Measurements from ENCODE around the gene HYAL3. TPM values are rescaled to one million over a fixed set of nuclear protein-coding genes. Genes with fewer than 3 reads are reported as not detected.

Gene HYAL3, protein sequence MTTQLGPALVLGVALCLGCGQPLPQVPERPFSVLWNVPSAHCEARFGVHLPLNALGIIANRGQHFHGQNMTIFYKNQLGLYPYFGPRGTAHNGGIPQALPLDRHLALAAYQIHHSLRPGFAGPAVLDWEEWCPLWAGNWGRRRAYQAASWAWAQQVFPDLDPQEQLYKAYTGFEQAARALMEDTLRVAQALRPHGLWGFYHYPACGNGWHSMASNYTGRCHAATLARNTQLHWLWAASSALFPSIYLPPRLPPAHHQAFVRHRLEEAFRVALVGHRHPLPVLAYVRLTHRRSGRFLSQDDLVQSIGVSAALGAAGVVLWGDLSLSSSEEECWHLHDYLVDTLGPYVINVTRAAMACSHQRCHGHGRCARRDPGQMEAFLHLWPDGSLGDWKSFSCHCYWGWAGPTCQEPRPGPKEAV
- total RNA-seq = 1 to 10 TPM; 7.7 to 8.4 TPM
- polyA plus RNA-seq = 3.6 TPM

- peak within 1 kb of the TSS; percentile 93 to 98 (median 95) for H3K4me3 Mint-ChIP-seq
- H3K4me1 Mint-ChIP-seq = peaks cover 21 to 50% (median 22%) of the 10 kb centered on the region in 3 donors
- CTCF ChIA-PET = interaction anchor here (0.5 to 3.0 kb wide), 17 partner anchors 10 to 107 kb away, joined by 3 to 16 read pairs (median 5); partner anchors contain the start of genes CYB561D2, HYAL2 and NPRL2
- H3K9me3 Mint-ChIP-seq = no peaks in the 10 kb centered on the region
- peak within 1 kb of the TSS; percentile 97 to 100 (median 99) for H3K27ac Mint-ChIP-seq
- H3K27me3 Mint-ChIP-seq = no peaks in the 10 kb centered on the region
- H3K36me3 Mint-ChIP-seq = peaks cover 0 to 14% (median 0%) of the 10 kb centered on the region in 3 donors
- H3K27ac ChIP-seq (ENCODE audit: low read depth, low read length) = peak within 1 kb of the TSS; percentile 96
- no peaks in the 10 kb centered on the region for H3K27me3 ChIP-seq (ENCODE audit: insufficient read depth, low read length, poor library complexity, severe bottlenecking)
- DNase-seq = peak; percentile 98 to 100 (median 99)
- POLR2A ChIA-PET = interaction anchor here (0.5 to 2.2 kb wide), 14 partner anchors 18 to 1084 kb away, joined by 3 to 31 read pairs (median 4); partner anchors contain the start of genes CYB561D2, NPRL2, RASSF1 and TUSC2
- no peaks in the 10 kb centered on the region for H3K36me3 ChIP-seq (ENCODE audit: insufficient read depth, low read length)
- H3K4me3 ChIP-seq (ENCODE audit: low read length) = peak within 1 kb of the TSS; percentile 89
- peaks cover 25% of the 10 kb centered on the region for H3K4me1 ChIP-seq (ENCODE audit: insufficient read depth, low read length)
- H3K9me3 ChIP-seq (ENCODE audit: low read length) = no peaks in the 10 kb centered on the region
These were observed at the start of gene HYAL3, which contains the start of gene NAA80 for GRCh38 chr3:50298836-50299637. Gene HYAL3, minus strand, starts transcription at chr3:50299405. Its CDS starts 3,803 bp downstream, at chr3:50295602. Gene NAA80, minus strand, starts transcription at chr3:50299405. Its CDS starts 1,942 bp downstream, at chr3:50297463.

DNA sequence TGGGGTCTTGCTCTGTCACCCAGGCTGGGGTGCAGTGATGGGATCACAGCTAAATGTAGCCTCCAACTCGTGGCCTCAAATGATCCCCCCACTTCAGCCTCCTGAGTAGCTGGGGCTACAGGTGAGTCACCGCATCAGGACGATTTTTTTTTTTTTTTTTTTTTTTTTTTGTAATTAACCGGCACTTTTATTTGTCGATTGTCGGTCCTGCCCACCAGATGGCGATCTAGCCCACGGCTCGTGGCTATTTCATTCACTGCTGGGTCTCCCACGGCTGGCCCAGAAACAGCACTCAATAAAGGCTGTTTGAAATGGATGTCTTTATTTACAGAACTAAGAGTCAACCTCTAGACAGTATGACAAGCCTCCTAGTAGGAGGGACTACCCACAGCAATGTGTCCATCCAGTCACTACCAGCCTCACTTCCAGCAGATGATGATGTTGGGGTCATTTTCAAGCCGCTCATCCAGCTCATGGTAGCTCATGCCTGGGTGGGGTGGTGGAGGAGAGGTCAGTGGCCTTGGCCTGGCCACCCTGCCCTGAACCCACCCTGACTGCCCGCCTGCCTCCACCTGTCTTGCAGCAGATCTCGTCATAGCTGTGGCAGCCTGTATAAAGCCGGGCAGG lies 48.1 kb upstream of the HYAL3 start:
- peaks cover 21% of the 10 kb centered on the region for H3K36me3 ChIP-seq (ENCODE audit: insufficient read depth, low read length)
- DNase-seq = peak; percentile 62 to 87 (median 73)
- Mint-ChIP-seq H3K4me3 (peak overlapping the region in 6 of 7 donors; percentile 15 to 87 (median 48)), H3K36me3 (peaks cover 0 to 34% (median 3%) of the 10 kb centered on the region in 3 donors), H3K27ac (peak overlapping the region; percentile 68 to 96 (median 81)), H3K27me3 (no peaks in the 10 kb centered on the region), H3K9me3 (no peaks in the 10 kb centered on the region), H3K4me1 (peaks cover 53 to 87% (median 63%) of the 10 kb centered on the region in 3 donors)
- H3K4me3 ChIP-seq (ENCODE audit: low read length) = no peak overlapping the region
- H3K27ac ChIP-seq (ENCODE audit: low read depth, low read length) = no peak overlapping the region
- H3K4me1 ChIP-seq (ENCODE audit: insufficient read depth, low read length) = peaks cover 65% of the 10 kb centered on the region
- no peaks in the 10 kb centered on the region for H3K9me3 ChIP-seq (ENCODE audit: low read length)
- CTCF ChIA-PET = interaction anchor here (0.7 to 9.6 kb wide), 29 partner anchors 9 to 268 kb away, joined by 3 to 103 read pairs (median 4); partner anchors contain the start of genes C3orf18, HEMK1, HYAL2 and HYAL3
- H3K27me3 ChIP-seq (ENCODE audit: insufficient read depth, low read length, poor library complexity, severe bottlenecking) = no peaks in the 10 kb centered on the region
- POLR2A ChIA-PET = interaction anchor here (0.6 to 3.5 kb wide), 9 partner anchors 10 to 978 kb away, joined by 3 to 27 read pairs (median 7); no protein-coding TSS in a partner anchor

DNA sequence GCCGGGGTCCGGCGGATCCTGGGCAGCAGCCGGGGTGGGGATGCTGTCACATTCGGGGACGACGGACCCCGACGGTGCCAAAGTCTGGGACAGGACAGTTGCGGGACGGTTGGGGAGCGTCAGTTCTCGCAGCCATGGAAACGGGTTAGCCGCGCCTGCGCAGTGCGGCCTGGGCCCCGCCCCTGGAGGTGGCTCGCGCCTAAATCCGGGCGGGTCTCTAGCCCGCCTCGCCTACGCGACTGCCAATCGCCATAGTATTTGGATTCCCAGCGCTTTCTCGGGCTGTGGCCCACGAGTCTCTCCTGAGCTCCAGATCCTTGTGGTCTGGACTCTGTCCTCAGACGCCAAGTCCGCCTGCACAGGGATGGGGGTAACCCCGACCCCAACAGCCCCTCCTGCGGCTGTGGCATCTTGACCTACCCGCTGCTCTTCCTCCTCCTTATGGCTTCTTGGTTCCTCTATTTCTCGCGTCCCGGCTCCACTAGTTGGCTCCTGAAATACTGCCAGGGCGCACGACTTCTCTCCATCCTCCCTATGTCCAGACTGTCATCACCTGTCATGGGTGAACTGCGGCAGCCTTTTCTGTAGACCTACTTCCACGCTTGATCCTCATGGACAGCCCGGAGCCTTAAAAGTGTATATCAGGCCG lies 46.5 kb upstream of the HYAL3 start, which contains the start of gene ZMYND10:
TSS of gene ZMYND10 (minus strand) at position 147 of the 649 bp plus-strand sequence. CDS start 153 bp downstream, outside the sequence.
- peaks cover 66% of the 10 kb centered on the region for H3K4me1 ChIP-seq (ENCODE audit: insufficient read depth, low read length)
- peak within 1 kb of the TSS; percentile 39 to 86 (median 70) for H3K4me3 Mint-ChIP-seq
- peak; percentile 65 to 83 (median 70) for DNase-seq
- no peaks in the 10 kb centered on the region for H3K27me3 ChIP-seq (ENCODE audit: insufficient read depth, low read length, poor library complexity, severe bottlenecking)
- CTCF ChIA-PET = interaction anchor here (1.0 to 9.6 kb wide), 5 partner anchors 8 to 227 kb away, joined by 3 to 103 read pairs (median 4); partner anchors contain the start of gene RASSF1
- POLR2A ChIA-PET = interaction anchor here (3.5 kb wide), 1 partner anchor 9 kb away, joined by 27 read pairs; no protein-coding TSS in a partner anchor
- no peaks in the 10 kb centered on the region for H3K27me3 Mint-ChIP-seq
- peaks cover 0 to 31% (median 3%) of the 10 kb centered on the region in 3 donors for H3K36me3 Mint-ChIP-seq
- no peaks in the 10 kb centered on the region for H3K9me3 ChIP-seq (ENCODE audit: low read length)
- no peaks in the 10 kb centered on the region for H3K9me3 Mint-ChIP-seq
- peaks cover 21% of the 10 kb centered on the region for H3K36me3 ChIP-seq (ENCODE audit: insufficient read depth, low read length)
- peak within 1 kb of the TSS in 6 of 8 donors; percentile 19 to 92 (median 72) for H3K27ac Mint-ChIP-seq
- H3K27ac ChIP-seq (ENCODE audit: low read depth, low read length) = no peak within 1 kb of the TSS
- peak within 1 kb of the TSS; percentile 56 for H3K4me3 ChIP-seq (ENCODE audit: low read length)
- peaks cover 55 to 87% (median 63%) of the 10 kb centered on the region in 3 donors for H3K4me1 Mint-ChIP-seq

- H3K4me3 ChIP-seq (ENCODE audit: low read length) = peak overlapping the region; percentile 56
- no peak overlapping the region for H3K27ac ChIP-seq (ENCODE audit: low read depth, low read length)
- Mint-ChIP-seq H3K27me3 (no peaks in the 10 kb centered on the region), H3K9me3 (no peaks in the 10 kb centered on the region), H3K4me3 (peak overlapping the region in 1 of 7 donors; percentile 18), H3K27ac (peak overlapping the region in 1 of 8 donors; percentile 27), H3K36me3 (peaks cover 0 to 24% (median 3%) of the 10 kb centered on the region in 3 donors), H3K4me1 (peaks cover 49 to 83% (median 58%) of the 10 kb centered on the region in 3 donors)
- CTCF ChIA-PET = interaction anchor here (1.0 to 9.6 kb wide), 3 partner anchors 7 to 150 kb away, joined by 3 to 103 read pairs (median 4); partner anchors contain the start of gene RASSF1
- DNase-seq = no peak
- POLR2A ChIA-PET = interaction anchor here (3.5 kb wide), 1 partner anchor 8 kb away, joined by 27 read pairs; no protein-coding TSS in a partner anchor
- H3K27me3 ChIP-seq (ENCODE audit: insufficient read depth, low read length, poor library complexity, severe bottlenecking) = no peaks in the 10 kb centered on the region
- no peaks in the 10 kb centered on the region for H3K9me3 ChIP-seq (ENCODE audit: low read length)
- H3K36me3 ChIP-seq (ENCODE audit: insufficient read depth, low read length) = peaks cover 21% of the 10 kb centered on the region
- H3K4me1 ChIP-seq (ENCODE audit: insufficient read depth, low read length) = peaks cover 65% of the 10 kb centered on the region
These were observed 45.8 kb upstream of the HYAL3 start for GRCh38 chr3:50345008-50345407.

GRCh38 chr3:50342813-50343633 lies 43.8 kb upstream of the HYAL3 start:
- ChIA-PET CTCF (interaction anchor here (0.9 to 2.4 kb wide), 6 partner anchors 11 to 200 kb away, joined by 3 to 7 read pairs (median 4); no protein-coding TSS in a partner anchor), POLR2A (interaction anchor here (1.1 kb wide), 1 partner anchor 225 kb away, joined by 3 read pairs; the partner anchor contains the start of gene C3orf18)
- peak overlapping the region in 6 of 8 donors; percentile 37 to 92 (median 80) for H3K27ac Mint-ChIP-seq
- peaks cover 0 to 2% of the 10 kb centered on the region in 2 donors for H3K27me3 Mint-ChIP-seq
- Histone ChIP-seq H3K27me3 (ENCODE audit: insufficient read depth, low read length, poor library complexity, severe bottlenecking) (no peaks in the 10 kb centered on the region), H3K9me3 (ENCODE audit: low read length) (no peaks in the 10 kb centered on the region), H3K4me1 (ENCODE audit: insufficient read depth, low read length) (peaks cover 62% of the 10 kb centered on the region), H3K36me3 (ENCODE audit: insufficient read depth, low read length) (peaks cover 8% of the 10 kb centered on the region), H3K4me3 (ENCODE audit: low read length) (no peak overlapping the region), H3K27ac (ENCODE audit: low read depth, low read length) (no peak overlapping the region)
- peaks cover 51 to 82% (median 63%) of the 10 kb centered on the region in 3 donors for H3K4me1 Mint-ChIP-seq
- peaks cover 0 to 21% (median 0%) of the 10 kb centered on the region in 3 donors for H3K36me3 Mint-ChIP-seq
- H3K9me3 Mint-ChIP-seq = no peaks in the 10 kb centered on the region
- DNase-seq = no peak
- H3K4me3 Mint-ChIP-seq = peak overlapping the region in 3 of 7 donors; percentile 32 to 95 (median 66)

DNA sequence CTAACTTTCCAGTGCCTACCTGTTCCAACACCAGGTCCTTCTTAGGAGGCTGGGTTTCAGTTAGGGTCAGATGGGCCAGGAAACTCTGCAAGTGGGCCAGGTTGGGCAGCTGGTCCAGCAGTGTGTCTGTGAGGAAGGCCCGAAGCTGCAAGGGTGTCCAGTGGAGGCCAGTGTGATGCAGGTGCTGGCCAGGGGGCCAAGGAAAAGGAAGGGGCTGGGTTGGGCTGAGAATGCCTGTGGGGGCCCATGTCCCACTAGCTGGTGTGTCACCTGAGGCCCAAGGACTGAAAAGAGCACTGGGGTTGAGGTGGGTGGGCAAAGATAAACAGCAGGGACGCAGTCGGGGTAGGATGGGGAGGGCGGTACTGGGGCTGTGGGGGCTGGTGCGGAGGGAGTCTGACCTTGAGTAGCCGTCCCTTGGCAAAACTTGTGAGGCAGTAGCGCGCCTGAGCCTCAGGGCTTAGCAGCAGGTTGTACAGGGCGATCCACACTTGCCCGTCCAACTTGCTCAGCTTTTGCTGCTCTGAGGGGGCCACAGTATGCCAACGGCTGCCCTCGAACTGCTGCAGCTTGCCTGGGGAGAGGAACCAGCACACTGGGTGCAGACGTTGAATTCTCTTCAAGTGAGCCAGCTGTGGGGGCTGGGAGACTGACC lies 42.9 kb upstream of the HYAL3 start:
- no peak for DNase-seq
- CTCF ChIA-PET = interaction anchor here (1.0 to 8.5 kb wide), 7 partner anchors 7 to 227 kb away, joined by 3 to 103 read pairs (median 4); partner anchors contain the start of genes CYB561D2, HEMK1, NPRL2 and ZMYND10
- peak overlapping the region; percentile 40 to 95 (median 90) for H3K27ac Mint-ChIP-seq
- peaks cover 45 to 76% (median 57%) of the 10 kb centered on the region in 3 donors for H3K4me1 Mint-ChIP-seq
- Histone ChIP-seq H3K4me1 (ENCODE audit: insufficient read depth, low read length) (peaks cover 56% of the 10 kb centered on the region), H3K27me3 (ENCODE audit: insufficient read depth, low read length, poor library complexity, severe bottlenecking) (no peaks in the 10 kb centered on the region), H3K27ac (ENCODE audit: low read depth, low read length) (no peak overlapping the region), H3K36me3 (ENCODE audit: insufficient read depth, low read length) (no peaks in the 10 kb centered on the region), H3K9me3 (ENCODE audit: low read length) (no peaks in the 10 kb centered on the region), H3K4me3 (ENCODE audit: low read length) (no peak overlapping the region)
- H3K36me3 Mint-ChIP-seq = peaks cover 0 to 21% (median 0%) of the 10 kb centered on the region in 3 donors
- peak overlapping the region in 5 of 7 donors; percentile 32 to 95 (median 67) for H3K4me3 Mint-ChIP-seq
- peaks cover 0 to 2% of the 10 kb centered on the region in 2 donors for H3K27me3 Mint-ChIP-seq
- POLR2A ChIA-PET = no interaction called here
- no peaks in the 10 kb centered on the region for H3K9me3 Mint-ChIP-seq

Data from CD8-positive, alpha-beta memory T cell (primary cell).